Lung (tissue), 16 donors: ENCODE data around the gene UQCRQ. TPM values are rescaled to one million over a fixed set of nuclear protein-coding genes. Genes with fewer than 3 reads are reported as not detected.

Experiments used
- ATAC-seq: fragments of 200-7000 bp; cut with Tn5 transposase; one replicate; pipeline ENCODE4 v1.9.1; 2020; ENCODE audit warnings: moderate number of reproducible peaks; ENCODE audit not compliant: insufficient read depth, low FRiP score
- DNase-seq, 3 donors: peaks; one replicate each; pipeline ENCODE4 v3.0.0-alpha.2; 2013 to 2017
- H3K27ac ChIP-seq, 2 donors: one replicate each; pipeline ENCODE4 v1.5.1; 2013; ENCODE audit warnings: mild to moderate bottlenecking in 2 of 2, moderate library complexity in 2 of 2, control low read depth in 1 of 2, inconsistent platforms in 1 of 2, low read depth in 1 of 2, low read length in 1 of 2
- H3K27me3 ChIP-seq, 3 donors: one replicate each; pipeline ENCODE4 v1.5.1; 2013; ENCODE audit warnings: low read length in 2 of 3; ENCODE audit not compliant: control insufficient read depth in 3 of 3, insufficient read depth in 3 of 3
- H3K36me3 ChIP-seq, 4 donors: one replicate each; pipeline ENCODE4 v1.5.1; 2013; ENCODE audit warnings: low read length in 4 of 4, mild to moderate bottlenecking in 1 of 4, moderate library complexity in 1 of 4; ENCODE audit not compliant: control insufficient read depth in 4 of 4, insufficient read depth in 4 of 4
- H3K4me1 ChIP-seq, 5 donors: one replicate each; pipeline ENCODE4 v1.5.1; 2013; ENCODE audit warnings: low read length in 5 of 5, mild to moderate bottlenecking in 2 of 5, moderate library complexity in 1 of 5; ENCODE audit not compliant: control insufficient read depth in 5 of 5, insufficient read depth in 5 of 5
- H3K4me3 ChIP-seq: one replicate; pipeline ENCODE4 v1.5.1; 2013; ENCODE audit warnings: mild to moderate bottlenecking, control low read depth, moderate library complexity
- H3K9ac ChIP-seq, 2 donors: one replicate each; pipeline ENCODE4 v1.5.1; 2013; ENCODE audit warnings: low read length in 2 of 2, control low read depth in 1 of 2; ENCODE audit not compliant: insufficient read depth in 1 of 2
- H3K9me3 ChIP-seq, 4 donors: one replicate each; pipeline ENCODE4 v1.5.1; 2013; ENCODE audit warnings: low read length in 3 of 4, mild to moderate bottlenecking in 1 of 4, moderate library complexity in 1 of 4; ENCODE audit not compliant: control insufficient read depth in 4 of 4, insufficient read depth in 3 of 4
- WGBS, 2 donors: extraction: QIAGEN DNeasy Blood & Tissue Kit; methylation state at CpG; one replicate each; pipeline ENCODE4 v1.1.7; 2013; 5-methylcytosine and 5-hydroxymethylcytosine counted together
- long read RNA-seq, 5 donors: transcript quantifications; one replicate each; lab custom pipeline, GENCODE V29; 2026
- polyA plus RNA-seq, 2 donors: library from polyadenylated mRNA; stranded (reverse); fragments of 200-250 nt; gene quantifications; one replicate each; pipeline ENCODE4 v1.2.1, GENCODE V29; 2013
- total RNA-seq, 2 donors: library from RNA; depleted of rRNA in 1 of 2; stranded (reverse); fragments of >200 nt in 1 of 2; gene quantifications; one replicate each; pipeline ENCODE4 v1.2.1, GENCODE V29; 2014 to 2021
- TF ChIP-seq, protein P1 (sequence below): IDR thresholded peaks from 2 replicates; pipeline ENCODE4 v1.5.1; 2012; ENCODE audit warnings: mild to moderate bottlenecking; ENCODE audit errors: control extremely low read depth, extremely low read depth
- donor health status: control.
- donor health status: control.
- donor health status: Bipolar disorder and iron deficiency.
- donor health status: healthy.
- donor health status: DM: yes; HTN: yes; CAD: no.

The UQCRQ gene
- 100 to 1,000 TPM in 1 of 2 donors, 10 to 100 TPM in 1; 99.0 to 359 TPM for total RNA-seq
- polyA plus RNA-seq = 100 to 1,000 TPM; 232 to 528 TPM
- long read RNA-seq, donor 1, transcript UQCRQ-202 (3 exons, 429 nt) = minor isoform, 21 of 270 reads
- long read RNA-seq, donor 1, transcript UQCRQ-203 (3 exons, 839 nt) = major isoform, 174 of 270 reads
- long read RNA-seq, donor 1, transcript UQCRQ-201 (2 exons, 586 nt) = minor isoform, 55 of 270 reads
- long read RNA-seq, donor 1, transcript UQCRQ-206 (2 exons, 874 nt) = minor isoform, 12 of 270 reads
- long read RNA-seq, donor 1, partial matches to known transcripts = 0 of 270 reads
- long read RNA-seq, donor 1, other reads (novel, unspliced or antisense) = 0 of 270 reads
- long read RNA-seq, donor 2, transcript UQCRQ-203 (3 exons, 839 nt) = major isoform, 116 of 158 reads
- long read RNA-seq, donor 2, transcript UQCRQ-202 (3 exons, 429 nt) = minor isoform, 10 of 158 reads
- long read RNA-seq, donor 2, transcript UQCRQ-206 (2 exons, 874 nt) = minor isoform, 8 of 158 reads
- long read RNA-seq, donor 2, transcript UQCRQ-201 (2 exons, 586 nt) = minor isoform, 23 of 158 reads
- long read RNA-seq, donor 2, partial matches to known transcripts = 0 of 158 reads
- long read RNA-seq, donor 2, other reads (novel, unspliced or antisense) = 0 of 158 reads
- long read RNA-seq, donor 3, transcript UQCRQ-206 (2 exons, 874 nt) = minor isoform, 7 of 160 reads
- long read RNA-seq, donor 3, transcript UQCRQ-201 (2 exons, 586 nt) = minor isoform, 25 of 160 reads
- long read RNA-seq, donor 3, transcript UQCRQ-203 (3 exons, 839 nt) = major isoform, 122 of 160 reads
- long read RNA-seq, donor 3, partial matches to known transcripts = 0 of 160 reads
- long read RNA-seq, donor 3, other reads (novel, unspliced or antisense) = 0 of 160 reads
- long read RNA-seq, donor 4, transcript UQCRQ-206 (2 exons, 874 nt) = minor isoform, 5 of 199 reads
- long read RNA-seq, donor 4, transcript UQCRQ-202 (3 exons, 429 nt) = minor isoform, 5 of 199 reads
- long read RNA-seq, donor 4, transcript UQCRQ-201 (2 exons, 586 nt) = minor isoform, 35 of 199 reads
- long read RNA-seq, donor 4, transcript UQCRQ-203 (3 exons, 839 nt) = major isoform, 130 of 199 reads
- long read RNA-seq, donor 4, partial matches to known transcripts = 22 of 199 reads
- long read RNA-seq, donor 4, other reads (novel, unspliced or antisense) = 0 of 199 reads
- long read RNA-seq, donor 5, transcript UQCRQ-202 (3 exons, 429 nt) = minor isoform, 26 of 345 reads
- long read RNA-seq, donor 5, transcript UQCRQ-201 (2 exons, 586 nt) = minor isoform, 62 of 345 reads
- long read RNA-seq, donor 5, transcript UQCRQ-206 (2 exons, 874 nt) = minor isoform, 15 of 345 reads
- long read RNA-seq, donor 5, transcript UQCRQ-203 (3 exons, 839 nt) = major isoform, 237 of 345 reads
- long read RNA-seq, donor 5, partial matches to known transcripts = 0 of 345 reads
- long read RNA-seq, donor 5, other reads (novel, unspliced or antisense) = 0 of 345 reads

DNA sequence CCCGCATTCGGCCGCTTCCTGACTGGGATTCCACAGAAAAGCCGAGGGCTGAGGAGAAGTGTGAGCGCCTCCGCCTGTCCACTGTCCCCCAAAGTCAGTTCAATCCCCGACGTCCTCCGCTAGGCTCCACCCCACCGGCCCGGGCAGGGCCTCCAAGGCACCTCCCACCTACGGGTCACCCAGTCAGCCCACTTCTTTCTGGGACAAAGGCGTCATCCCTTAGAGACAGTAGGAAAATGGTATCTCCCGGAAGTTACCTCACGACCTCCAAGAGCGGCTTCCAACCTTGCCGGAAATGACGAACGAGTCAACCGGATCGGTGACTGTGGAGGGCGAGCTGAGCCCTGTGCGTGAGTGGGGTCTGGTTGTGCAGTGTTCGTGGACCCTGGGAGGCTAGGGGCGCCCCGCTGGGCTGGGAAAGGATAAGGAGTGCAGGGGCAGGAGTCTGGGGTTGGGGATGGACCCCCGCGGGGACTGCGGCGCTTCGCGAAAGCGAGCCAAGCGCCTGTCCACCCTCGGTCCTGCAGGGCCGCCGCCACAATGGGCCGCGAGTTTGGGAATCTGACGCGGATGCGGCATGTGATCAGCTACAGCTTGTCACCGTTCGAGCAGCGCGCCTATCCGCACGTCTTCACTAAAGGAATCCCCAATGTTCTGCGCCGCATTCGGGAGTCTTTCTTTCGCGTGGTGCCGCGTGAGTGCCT lies at the start of gene UQCRQ, which contains the start of gene GDF9:
UQCRQ (plus strand) TSS at position 301 of the 704 bp plus-strand sequence; CDS start at position 541, 240 bp downstream.
GDF9 (minus strand) TSS at position 128 of the 704 bp plus-strand sequence. CDS start 1,936 bp downstream, outside the sequence.
- Histone ChIP-seq H3K27ac (peak within 1 kb of the TSS; percentile 93 to 97), H3K9me3 (no peaks in the 10 kb centered on the region), H3K36me3 (peaks cover 8 to 16% (median 10%) of the 10 kb centered on the region in 4 donors), H3K9ac (peak within 1 kb of the TSS; percentile 76 to 99), H3K27me3 (no peaks in the 10 kb centered on the region), H3K4me3 (peak within 1 kb of the TSS; percentile 66), H3K4me1 (peaks cover 0 to 13% (median 5%) of the 10 kb centered on the region in 5 donors)
- TF ChIP-seq, protein P1, sequence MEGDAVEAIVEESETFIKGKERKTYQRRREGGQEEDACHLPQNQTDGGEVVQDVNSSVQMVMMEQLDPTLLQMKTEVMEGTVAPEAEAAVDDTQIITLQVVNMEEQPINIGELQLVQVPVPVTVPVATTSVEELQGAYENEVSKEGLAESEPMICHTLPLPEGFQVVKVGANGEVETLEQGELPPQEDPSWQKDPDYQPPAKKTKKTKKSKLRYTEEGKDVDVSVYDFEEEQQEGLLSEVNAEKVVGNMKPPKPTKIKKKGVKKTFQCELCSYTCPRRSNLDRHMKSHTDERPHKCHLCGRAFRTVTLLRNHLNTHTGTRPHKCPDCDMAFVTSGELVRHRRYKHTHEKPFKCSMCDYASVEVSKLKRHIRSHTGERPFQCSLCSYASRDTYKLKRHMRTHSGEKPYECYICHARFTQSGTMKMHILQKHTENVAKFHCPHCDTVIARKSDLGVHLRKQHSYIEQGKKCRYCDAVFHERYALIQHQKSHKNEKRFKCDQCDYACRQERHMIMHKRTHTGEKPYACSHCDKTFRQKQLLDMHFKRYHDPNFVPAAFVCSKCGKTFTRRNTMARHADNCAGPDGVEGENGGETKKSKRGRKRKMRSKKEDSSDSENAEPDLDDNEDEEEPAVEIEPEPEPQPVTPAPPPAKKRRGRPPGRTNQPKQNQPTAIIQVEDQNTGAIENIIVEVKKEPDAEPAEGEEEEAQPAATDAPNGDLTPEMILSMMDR = peak; percentile 6
- peak; percentile 96 for ATAC-seq
- DNase-seq = peak; percentile 98 to 100 (median 100)
- WGBS, 2 donors = 0 to 1% methylated on average over 52 to 55 of the region's 55 CpGs

DNA sequence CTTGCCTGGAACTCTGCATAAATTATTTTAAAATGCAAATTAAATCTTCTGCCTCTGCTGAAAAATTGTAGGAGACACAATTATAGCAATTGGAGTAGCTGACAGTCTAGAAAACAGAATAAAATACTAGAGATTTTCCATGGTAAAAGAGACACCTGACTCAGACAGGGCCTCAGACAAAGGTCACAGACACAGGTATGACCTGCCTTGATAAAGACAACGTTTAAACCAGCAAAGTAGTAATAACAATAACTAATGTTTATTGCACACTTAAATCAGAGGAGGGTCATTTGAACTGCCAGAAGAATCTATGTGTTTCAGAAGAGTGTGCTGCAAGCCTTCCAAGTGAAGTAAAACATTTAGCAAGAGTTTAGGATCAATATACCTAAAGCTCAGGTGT lies 49.4 kb upstream of the UQCRQ start:
- Histone ChIP-seq H3K27ac (no peak overlapping the region), H3K4me3 (no peak overlapping the region), H3K36me3 (no peaks in the 10 kb centered on the region), H3K4me1 (peaks cover 0 to 16% (median 0%) of the 10 kb centered on the region in 5 donors), H3K9me3 (no peaks in the 10 kb centered on the region), H3K9ac (peak overlapping the region in 1 of 2 donors; percentile 42), H3K27me3 (peaks cover 0 to 28% (median 28%) of the 10 kb centered on the region in 3 donors)
- TF ChIP-seq, protein P1 = no peak
- DNase-seq (no peak), ATAC-seq (no peak)
- WGBS, 2 donors = 64 to 82% methylated on average over 1 of the region's 1 CpG

GRCh38 chr5:132819468-132819867 lies 47.0 kb upstream of the UQCRQ start:
- no peak for ATAC-seq
- H3K4me1 ChIP-seq = peaks cover 0 to 28% (median 0%) of the 10 kb centered on the region in 5 donors
- peaks cover 0 to 3% (median 0%) of the 10 kb centered on the region in 4 donors for H3K36me3 ChIP-seq
- peak overlapping the region in 1 of 2 donors; percentile 40 for H3K9ac ChIP-seq
- H3K27me3 ChIP-seq = peaks cover 0 to 18% (median 18%) of the 10 kb centered on the region in 3 donors
- TF ChIP-seq, protein P1 = no peak
- no peak for DNase-seq
- no peak overlapping the region for H3K27ac ChIP-seq
- H3K4me3 ChIP-seq = no peak overlapping the region
- H3K9me3 ChIP-seq = no peaks in the 10 kb centered on the region
- 16 to 29% methylated on average over 26 of the region's 26 CpGs for WGBS, 2 donors
